HG03097 (cell line): Measurements from ENCODE around the gene PCBP4.

ENCODE experiments used
- ATAC-seq: cut with Tn5 transposase; IDR thresholded peaks from one replicate; pipeline ENCODE4 v1.9.1; 2021; ENCODE audit not compliant: unreplicated experiment, low FRiP score

The PCBP4 gene

DNA sequence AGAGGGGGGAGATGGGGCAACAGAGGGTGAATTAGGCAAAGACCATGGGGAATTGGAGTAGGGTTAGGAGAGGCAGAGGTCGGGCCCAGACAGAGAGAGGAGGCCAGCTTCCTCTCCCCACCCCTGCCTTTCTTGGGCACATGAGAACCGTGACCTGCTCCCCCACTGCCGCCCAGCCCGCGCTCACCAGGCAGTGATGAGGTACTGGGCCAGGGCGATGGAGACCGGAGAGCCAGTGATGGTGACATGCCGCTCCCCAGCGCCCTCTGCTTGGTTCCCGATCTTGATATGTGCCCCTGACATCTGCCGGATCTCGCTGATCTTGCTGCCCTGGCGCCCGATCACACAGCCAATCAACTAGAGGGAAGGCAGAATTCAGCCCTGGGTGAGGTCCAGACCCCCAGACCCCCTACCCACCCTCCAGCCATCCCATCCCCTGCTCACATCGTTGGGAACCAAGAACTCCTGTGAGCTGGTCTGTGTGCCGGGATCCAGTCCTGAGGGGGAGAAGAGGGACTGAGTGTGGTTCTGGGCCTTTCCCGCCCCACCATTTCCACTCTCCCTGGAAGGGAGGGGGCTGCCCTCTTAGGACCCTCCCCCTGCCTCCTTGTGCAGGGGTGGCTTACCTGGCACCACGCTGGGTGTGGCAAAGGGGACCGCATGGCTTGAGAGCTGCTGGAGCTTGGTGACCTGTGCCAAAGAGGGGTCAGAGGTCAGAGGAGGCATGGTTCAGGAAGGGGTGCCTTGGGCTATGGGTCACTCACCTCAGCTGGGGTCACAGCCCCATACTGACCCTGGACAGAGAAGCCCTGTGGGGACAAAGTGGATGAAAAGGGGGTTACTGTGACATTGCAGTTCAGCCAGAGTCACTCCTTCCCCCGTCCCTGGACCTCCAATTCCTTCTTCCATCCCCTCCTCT, 8.4 kb downstream of the PCBP4 start:
- ATAC-seq: no peak

DNA sequence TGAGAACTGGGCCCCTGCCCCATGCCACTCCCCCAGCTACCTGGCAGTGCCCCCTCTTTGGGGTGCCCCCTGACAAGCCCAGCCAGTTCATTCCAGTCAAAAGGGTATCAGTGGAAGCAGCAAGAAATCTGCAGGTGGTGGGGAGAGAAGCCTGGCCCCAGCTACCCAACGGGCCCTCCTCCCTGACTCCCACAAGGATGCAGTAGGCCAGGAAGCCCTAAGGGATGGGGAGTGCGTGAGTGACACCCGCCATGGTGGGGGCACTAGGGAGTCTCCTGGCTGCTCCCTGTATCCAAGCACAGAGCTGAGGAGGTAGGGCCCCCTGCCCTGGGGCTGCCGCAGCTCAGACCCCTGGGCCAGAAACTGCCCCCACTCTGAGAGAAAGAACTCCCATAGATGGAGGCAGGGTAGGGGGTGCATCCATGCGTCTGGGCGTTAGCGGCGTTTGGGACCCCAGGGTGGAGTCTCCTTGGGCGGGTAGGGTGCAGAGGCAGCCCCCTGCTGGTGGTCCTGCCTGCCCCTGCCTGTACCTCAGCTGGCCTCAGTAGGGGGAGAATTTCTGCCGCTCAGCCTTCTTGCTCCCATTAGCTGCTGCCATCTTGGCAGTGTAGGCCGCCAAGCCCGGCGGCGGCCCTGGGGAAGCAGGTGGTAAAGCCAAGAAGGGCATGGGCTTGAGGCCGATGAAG, 9.6 kb downstream of the PCBP4 start:
- no peak for ATAC-seq

DNA sequence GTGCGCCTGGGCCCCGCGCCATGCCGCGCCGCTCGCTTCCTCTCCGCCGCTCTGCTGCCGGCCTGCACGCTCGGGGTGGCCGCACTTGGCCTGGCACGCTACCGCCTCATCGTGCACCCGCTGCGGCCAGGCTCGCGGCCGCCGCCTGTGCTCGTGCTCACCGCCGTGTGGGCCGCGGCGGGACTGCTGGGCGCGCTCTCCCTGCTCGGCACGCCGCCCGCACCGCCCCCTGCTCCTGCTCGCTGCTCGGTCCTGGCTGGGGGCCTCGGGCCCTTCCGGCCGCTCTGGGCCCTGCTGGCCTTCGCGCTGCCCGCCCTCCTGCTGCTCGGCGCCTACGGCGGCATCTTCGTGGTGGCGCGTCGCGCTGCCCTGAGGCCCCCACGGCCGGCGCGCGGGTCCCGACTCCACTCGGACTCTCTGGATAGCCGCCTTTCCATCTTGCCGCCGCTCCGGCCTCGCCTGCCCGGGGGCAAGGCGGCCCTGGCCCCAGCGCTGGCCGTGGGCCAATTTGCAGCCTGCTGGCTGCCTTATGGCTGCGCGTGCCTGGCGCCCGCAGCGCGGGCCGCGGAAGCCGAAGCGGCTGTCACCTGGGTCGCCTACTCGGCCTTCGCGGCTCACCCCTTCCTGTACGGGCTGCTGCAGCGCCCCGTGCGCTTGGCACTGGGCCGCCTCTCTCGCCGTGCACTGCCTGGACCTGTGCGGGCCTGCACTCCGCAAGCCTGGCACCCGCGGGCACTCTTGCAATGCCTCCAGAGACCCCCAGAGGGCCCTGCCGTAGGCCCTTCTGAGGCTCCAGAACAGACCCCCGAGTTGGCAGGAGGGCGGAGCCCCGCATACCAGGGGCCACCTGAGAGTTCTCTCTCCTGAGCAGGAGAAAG, 11.1 kb downstream of the PCBP4 start:
- no peak for ATAC-seq

DNA sequence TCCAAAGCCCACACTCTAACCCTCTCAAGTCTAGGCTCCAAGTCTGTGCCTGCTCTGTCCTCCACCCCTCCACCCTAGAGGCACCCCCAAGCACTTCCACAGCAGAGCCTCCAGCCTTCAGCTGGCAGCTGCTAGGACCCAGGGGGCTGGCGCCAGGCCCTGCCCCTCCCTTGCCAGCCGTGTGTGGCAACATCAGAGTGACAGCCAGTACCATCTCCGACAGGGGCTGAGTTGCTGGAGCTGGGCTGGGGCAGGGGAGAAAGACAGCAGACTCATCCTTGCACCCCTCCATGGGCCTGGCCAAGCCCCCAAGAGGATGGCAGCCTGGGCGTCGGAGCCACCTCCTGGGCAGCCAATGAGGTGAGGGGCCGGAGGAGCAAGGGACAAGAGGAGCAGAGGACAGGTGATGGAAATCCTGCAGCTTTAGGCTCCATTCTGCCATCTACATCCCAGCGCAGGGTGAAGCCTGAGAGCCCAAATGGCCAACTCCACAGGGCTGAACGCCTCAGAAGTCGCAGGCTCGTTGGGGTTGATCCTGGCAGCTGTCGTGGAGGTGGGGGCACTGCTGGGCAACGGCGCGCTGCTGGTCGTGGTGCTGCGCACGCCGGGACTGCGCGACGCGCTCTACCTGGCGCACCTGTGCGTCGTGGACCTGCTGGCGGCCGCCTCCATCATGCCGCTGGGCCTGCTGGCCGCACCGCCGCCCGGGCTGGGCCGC, 11.9 kb downstream of the PCBP4 start, which contains the start of gene GPR62:
Gene GPR62, plus strand, starts transcription at position 207 of the 718 bp plus-strand sequence. Its CDS starts 272 bp downstream, at position 479.
- no peak for ATAC-seq

DNA sequence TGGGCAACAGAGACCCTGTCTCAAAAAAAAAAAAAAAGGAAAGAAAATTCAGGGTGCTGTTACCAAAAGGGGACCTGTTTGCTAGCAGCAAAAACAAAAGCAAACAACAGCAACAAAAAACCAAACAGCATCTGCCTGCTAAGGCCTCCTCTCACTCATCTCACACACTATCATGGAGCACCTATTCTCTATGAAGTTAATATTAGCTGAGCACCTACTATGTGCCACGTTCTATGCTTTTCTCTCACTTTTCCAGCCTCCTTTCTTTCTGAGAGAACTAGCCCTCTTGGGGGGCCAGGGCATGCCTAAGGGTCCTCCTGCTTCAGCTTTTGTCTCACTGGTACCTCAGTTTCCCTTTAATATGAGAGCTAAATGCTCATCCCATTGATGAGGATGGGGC, 12.5 kb downstream of the PCBP4 start:
- ATAC-seq: no peak

DNA sequence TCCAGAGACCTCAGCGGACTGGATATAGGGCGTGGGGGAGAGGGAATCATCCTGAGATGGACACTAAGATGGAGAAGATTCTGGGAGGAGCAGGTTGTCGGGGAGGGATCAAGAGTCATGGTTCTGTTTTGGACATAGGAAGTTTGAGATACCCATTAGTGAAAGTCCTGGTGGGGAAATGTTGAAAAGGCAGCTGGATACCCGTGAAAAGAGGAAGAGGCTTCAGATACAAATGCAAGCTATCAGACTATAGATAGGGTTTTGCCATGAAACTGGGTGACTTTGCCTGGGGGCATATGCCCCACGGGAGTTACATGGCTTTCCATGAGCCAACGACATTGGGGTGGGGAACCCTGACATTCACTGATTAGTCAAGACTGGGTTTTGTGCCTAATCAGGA, 13.1 kb downstream of the PCBP4 start:
- ATAC-seq: no peak

DNA sequence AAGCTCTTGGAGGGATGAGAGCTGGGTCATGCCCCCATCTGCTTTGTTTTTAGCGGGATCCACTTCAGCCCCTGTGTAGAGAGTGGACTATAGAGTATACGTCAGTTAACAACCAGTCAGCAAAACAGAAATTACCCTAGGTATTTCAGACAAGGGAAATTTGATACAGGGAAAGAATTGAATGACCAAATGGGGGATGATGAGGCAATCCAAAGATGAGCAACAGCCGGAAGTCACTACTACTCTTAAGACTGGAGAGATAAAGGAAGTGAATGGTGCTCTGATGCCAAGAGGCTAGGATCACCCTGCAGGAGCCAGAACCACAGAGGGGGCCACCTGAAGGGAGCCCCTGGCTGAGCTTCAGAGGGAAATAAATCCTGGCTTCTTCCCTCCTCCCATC, 13.8 kb downstream of the PCBP4 start:
- no peak for ATAC-seq

DNA sequence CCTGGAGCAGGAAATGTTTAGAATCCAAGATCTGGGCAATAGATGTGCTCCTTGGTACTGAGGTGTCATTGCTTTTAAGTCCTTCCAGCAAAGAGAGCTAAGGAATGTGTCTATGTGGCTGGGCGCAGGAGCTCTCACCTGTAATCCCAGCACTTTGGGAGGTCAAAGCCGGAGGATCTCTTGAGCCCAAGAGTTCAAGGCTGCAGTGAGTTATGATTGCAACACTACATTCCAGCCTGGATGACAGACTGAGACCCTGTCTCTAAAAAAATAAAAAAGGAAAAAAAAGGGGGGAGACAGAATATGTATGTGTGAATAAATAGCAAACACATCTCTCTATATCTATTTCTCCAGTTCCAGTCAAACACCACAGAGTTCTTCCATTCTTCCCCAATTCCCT, 16.4 kb downstream of the PCBP4 start:
- no peak for ATAC-seq

DNA sequence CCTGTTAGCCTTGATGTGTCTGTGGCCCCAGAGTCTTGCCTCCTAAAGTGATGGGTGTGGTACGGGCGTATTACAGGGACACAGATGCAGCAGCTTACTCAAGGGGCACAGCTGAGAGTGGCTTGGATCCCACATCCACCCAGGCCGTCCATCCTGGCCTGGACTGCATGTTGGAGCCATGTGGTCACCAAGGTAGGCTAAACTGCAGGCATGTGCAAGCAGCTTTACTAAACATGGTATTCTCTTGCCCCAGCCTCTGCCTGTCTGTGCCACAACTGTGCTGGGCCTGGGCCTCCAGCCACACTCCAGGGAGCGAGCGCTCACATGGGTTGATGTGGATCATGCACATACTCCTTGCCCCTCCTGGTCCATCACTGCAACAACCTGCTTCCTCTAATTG, 18.1 kb downstream of the PCBP4 start:
- no peak for ATAC-seq

DNA sequence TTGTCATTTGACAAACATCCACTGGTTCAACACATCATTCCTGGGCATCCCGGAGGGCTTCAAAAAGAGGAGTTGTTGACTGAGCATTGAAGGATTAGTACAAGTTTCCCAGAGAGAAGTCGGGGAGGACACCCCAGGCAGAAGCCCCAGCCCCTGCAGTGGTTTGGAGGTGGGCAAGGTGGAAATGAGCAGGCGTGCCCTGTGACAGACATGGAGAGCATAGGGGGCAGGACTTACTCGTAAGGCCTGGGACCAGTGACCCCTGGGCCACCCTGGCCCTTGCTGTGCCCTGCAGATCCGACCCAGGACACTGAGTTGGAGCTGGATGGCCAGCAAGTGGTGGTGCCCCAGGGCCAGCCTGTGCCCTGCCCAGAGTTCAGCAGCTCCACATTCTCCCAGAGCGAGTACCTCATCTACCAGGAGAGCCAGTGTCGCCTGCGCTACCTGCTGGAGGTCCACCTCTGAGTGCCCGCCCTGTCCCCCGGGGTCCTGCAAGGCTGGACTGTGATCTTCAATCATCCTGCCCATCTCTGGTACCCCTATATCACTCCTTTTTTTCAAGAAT, 19.2 kb downstream of the PCBP4 start:
- ATAC-seq: no peak

DNA sequence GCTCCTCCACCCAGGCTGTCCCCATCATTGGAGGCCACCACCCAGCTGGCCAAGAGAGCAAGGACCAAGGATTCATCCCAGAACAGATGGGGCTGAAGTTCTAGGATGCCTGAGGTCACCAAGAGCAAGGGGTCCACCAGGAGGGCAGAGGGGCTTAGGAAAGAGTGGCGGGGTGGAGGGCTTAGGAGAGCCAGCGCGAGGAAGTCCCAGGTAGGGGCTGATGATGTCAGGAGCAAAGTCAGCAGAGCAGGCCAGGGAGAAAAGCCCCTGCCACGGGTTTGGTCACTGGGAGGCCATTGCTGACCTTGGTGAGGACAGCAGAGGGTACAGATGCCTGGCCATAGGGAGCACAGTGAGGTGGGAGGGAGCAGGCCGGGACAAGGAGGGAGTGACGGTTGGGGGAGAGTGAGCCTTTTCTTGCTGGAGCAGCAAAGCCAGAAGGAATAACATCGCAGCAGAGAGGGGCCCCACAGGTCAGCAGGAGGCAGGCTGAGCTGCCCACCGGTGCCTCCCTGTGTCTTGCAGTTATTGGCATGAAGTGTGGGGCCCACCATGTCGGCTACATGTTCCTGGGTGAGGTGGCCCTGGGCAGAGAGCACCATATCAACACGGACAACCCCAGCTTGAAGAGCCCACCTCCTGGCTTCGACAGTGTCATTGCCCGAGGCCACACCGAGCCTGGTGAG, 19.9 kb downstream of the PCBP4 start:
- no peak for ATAC-seq

DNA sequence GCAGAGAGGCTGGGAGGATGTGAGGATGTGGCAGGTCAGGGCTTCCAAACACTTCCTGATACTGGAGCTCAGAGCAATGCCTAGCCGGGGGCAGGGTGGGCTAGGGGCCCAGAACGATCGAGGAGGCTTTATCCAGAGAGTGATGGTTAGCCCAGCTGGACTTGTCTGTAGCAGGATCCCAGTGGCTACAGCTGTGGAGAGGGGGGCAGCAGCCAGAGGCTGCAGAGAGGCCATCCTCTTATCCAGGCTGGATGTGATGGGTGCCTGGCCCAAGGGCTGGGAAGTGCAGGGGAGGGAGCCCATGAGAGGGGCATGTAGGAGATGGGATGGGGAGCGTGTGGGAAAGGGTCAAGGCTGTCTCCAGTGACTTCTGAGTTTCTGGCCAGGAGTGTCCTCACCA, 20.5 kb downstream of the PCBP4 start:
- no peak for ATAC-seq

DNA sequence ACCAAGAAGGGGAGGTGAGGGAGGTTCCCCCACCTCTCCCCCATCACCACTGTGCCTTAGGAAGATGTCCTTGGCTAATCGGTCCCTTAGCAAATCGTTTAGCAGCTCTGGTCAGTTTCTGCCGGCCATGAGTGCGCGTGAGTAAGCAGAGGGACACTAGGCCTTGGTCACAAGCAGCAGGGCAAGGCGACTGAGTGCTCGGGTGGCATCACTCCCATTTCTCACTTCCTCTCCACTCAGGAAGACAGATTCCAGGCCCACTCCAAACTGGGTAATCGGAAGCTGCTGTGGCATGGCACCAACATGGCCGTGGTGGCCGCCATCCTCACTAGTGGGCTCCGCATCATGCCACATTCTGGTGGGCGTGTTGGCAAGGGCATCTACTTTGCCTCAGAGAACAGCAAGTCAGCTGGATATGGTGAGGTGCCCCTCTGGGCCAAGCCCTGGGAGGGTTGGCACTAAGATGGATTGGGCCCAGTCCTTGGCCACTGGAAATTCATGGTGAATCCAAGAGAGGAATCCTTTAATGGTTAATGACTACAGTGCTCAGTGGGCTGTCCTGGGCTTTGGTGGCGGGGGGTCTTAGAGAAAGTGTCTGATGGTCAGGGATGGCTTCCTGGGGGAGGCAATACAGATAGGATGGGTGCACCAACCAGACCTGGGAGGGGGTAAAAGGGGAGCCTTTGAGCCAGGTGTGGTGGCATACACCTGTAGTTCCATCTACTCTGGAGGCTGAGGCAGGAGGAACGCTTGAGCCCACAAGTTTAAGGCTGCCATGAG, 21.1 kb downstream of the PCBP4 start:
- ATAC-seq: no peak

DNA sequence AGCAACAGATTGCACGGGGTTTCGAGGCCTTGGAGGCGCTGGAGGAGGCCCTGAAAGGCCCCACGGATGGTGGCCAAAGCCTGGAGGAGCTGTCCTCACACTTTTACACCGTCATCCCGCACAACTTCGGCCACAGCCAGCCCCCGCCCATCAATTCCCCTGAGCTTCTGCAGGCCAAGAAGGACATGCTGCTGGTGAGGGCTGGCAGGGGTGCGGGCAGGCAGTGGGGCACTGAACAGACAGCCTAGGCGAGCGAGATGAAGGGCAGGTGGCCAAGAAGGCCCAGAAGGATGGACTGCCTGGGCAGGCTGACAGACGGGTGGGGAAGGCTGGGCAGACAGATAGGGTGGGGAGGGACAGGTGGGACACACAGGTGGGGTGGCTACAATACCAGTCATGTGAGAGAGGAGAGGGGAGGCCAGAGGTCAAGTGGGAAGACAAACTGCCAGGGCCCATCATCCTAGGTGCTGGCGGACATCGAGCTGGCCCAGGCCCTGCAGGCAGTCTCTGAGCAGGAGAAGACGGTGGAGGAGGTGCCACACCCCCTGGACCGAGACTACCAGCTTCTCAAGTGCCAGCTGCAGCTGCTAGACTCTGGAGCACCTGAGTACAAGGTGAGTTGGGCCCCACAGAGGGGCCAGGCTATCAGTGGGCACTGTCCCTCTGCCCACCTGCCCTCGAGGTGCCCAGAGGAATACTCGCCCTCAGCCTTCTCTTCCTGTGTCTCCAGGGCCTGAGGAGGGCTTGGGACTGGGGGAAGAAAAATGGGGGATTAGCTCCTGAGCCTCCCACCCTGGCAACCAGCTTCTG, 22.0 kb downstream of the PCBP4 start:
- no peak for ATAC-seq

DNA sequence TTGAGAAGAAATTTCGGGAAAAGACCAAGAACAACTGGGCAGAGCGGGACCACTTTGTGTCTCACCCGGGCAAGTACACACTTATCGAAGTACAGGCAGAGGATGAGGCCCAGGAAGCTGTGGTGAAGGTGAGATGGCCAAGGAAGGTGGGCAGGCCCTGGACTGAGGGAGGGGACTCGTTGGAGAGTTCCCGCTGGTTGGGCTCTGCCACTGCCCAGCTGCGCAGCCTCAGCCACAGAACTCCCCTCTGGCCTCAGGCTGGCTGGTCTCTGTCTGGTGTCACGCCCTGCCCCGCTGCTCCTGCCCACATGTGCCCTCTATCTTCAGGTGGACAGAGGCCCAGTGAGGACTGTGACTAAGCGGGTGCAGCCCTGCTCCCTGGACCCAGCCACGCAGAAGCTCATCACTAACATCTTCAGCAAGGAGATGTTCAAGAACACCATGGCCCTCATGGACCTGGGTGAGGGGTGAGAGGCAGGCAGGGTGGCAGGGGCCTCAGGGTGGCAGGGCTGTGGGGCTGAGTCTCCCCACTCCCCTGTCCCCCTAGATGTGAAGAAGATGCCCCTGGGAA, 22.7 kb downstream of the PCBP4 start:
- ATAC-seq: no peak

DNA sequence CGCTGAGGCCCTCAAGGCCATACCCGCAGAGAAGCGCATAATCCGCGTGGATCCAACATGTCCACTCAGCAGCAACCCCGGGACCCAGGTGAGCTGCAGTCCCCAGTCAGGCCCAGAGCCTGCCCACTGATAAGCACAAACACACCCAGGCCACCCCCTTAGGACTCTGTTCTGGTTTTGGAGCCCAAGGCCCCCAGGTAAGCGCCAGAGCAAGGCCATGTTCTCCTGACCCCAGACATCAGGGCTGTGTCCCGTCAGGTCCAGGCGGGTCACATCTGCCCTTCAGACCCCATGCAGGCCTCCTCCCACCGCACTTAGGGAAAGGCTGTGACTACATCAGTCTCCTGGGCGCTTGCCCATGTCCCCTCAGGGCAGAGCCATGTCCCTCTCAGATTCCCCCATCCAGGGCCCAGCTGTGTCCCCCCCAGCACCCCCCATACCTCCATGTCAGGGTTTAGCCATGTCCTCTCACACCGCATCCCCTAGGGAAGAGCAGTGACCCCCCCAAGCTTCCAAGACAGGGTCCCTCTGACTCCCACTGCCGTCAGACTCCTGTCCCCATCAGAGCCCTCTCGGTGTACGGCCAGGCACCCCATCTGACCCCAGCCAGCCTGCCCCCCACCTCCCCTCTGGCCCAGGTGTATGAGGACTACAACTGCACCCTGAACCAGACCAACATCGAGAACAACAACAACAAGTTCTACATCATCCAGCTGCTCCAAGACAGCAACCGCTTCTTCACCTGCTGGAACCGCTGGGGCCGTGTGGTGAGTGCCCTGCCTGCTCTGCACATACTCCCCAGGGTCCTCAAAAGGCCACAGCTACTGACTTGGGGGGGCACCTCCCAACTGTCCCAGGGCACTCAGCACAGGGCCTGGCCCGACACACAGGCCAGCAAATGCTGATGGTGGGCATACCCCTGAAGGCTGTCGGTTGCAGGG, 23.5 kb downstream of the PCBP4 start:
- ATAC-seq: no peak
